ENCODE results near the gene PCAT6. TPM values are rescaled to one million over a fixed set of nuclear protein-coding genes. Genes with fewer than 3 reads are reported as not detected.

The PCAT6 gene
- total RNA-seq, 1 donor from 2014 or later, result not detected

- H3K27me3 ChIP-seq, result no peaks in the 10 kb centered on the region
- intact Hi-C loops (cut with DNase I), result no loop called here
- no peaks in the 10 kb centered on the region for H3K9me3 ChIP-seq
- no peaks in the 10 kb centered on the region for H3K36me3 ChIP-seq
- no peaks in the 10 kb centered on the region for H3K4me1 ChIP-seq
- H3K27ac ChIP-seq, result no peak overlapping the region
- H3K4me3 ChIP-seq, result no peak overlapping the region
- no peak for DNase-seq (ENCODE audit: low spot score in 2 of 2)
- TF ChIP-seq CTCF (IDR thresholded peaks at IDR 0.05), result no peak
These were observed 32.3 kb downstream of the PCAT6 start for GRCh38 chr1:202843081-202843480.

GRCh38 chr1:202844259-202844658 is 33.5 kb downstream of the PCAT6 start:
- DNase-seq (ENCODE audit: low spot score in 2 of 2), result no peak
- TF ChIP-seq CTCF (IDR thresholded peaks at IDR 0.05), result no peak
- Histone ChIP-seq H3K4me1 (no peaks in the 10 kb centered on the region), H3K27ac (no peak overlapping the region), H3K27me3 (no peaks in the 10 kb centered on the region), H3K9me3 (no peaks in the 10 kb centered on the region), H3K36me3 (no peaks in the 10 kb centered on the region), H3K4me3 (no peak overlapping the region)
- intact Hi-C loops (cut with DNase I), result no loop called here

- no peak overlapping the region for H3K4me3 ChIP-seq
- H3K27me3 ChIP-seq, result no peaks in the 10 kb centered on the region
- TF ChIP-seq CTCF (IDR thresholded peaks at IDR 0.05), result no peak
- no peak for DNase-seq (ENCODE audit: low spot score in 2 of 2)
- no peaks in the 10 kb centered on the region for H3K9me3 ChIP-seq
- intact Hi-C loops (cut with DNase I), result no loop called here
- H3K4me1 ChIP-seq, result no peaks in the 10 kb centered on the region
- no peaks in the 10 kb centered on the region for H3K36me3 ChIP-seq
- H3K27ac ChIP-seq, result no peak overlapping the region
These were observed 34.2 kb downstream of the PCAT6 start for GRCh38 chr1:202844935-202845334.

- H3K4me1 ChIP-seq, result no peaks in the 10 kb centered on the region
- DNase-seq (ENCODE audit: low spot score in 2 of 2), result no peak
- H3K27me3 ChIP-seq, result no peaks in the 10 kb centered on the region
- intact Hi-C loops (cut with DNase I), result no loop called here
- H3K9me3 ChIP-seq, result no peaks in the 10 kb centered on the region
- no peaks in the 10 kb centered on the region for H3K36me3 ChIP-seq
- H3K27ac ChIP-seq, result no peak overlapping the region
- TF ChIP-seq CTCF (IDR thresholded peaks at IDR 0.05), result no peak
- H3K4me3 ChIP-seq, result no peak overlapping the region
These were observed 37.4 kb downstream of the PCAT6 start for GRCh38 chr1:202848191-202848542.

- intact Hi-C loops (cut with DNase I), result no loop called here
- no peak for DNase-seq (ENCODE audit: low spot score in 2 of 2)
- no peaks in the 10 kb centered on the region for H3K4me1 ChIP-seq
- no peaks in the 10 kb centered on the region for H3K27me3 ChIP-seq
- no peak for TF ChIP-seq CTCF (IDR thresholded peaks at IDR 0.05)
- no peaks in the 10 kb centered on the region for H3K9me3 ChIP-seq
- no peak overlapping the region for H3K4me3 ChIP-seq
- no peak overlapping the region for H3K27ac ChIP-seq
- no peaks in the 10 kb centered on the region for H3K36me3 ChIP-seq
These were observed 40.0 kb downstream of the PCAT6 start for GRCh38 chr1:202850593-202851362.
